Endothelial cell of umbilical vein (primary cell): ENCODE results near the gene FECH. TPM values are rescaled to one million over a fixed set of nuclear protein-coding genes. Genes with fewer than 3 reads are reported as not detected.

Source experiments
- BruUV-seq: library from RNA; stranded (reverse); fragments of 400-500 nt; replicated peaks from 2 replicates; lab custom pipeline; 2021; lab: Mats Ljungman, UMichigan
- CTCF ChIA-PET: fragments of 300-600, 350-600 bp; sonication (Branson Sonifier 250); formaldehyde crosslinking; loops from one replicate; lab custom pipeline; 2021; ENCODE audit warnings: antibody characterized with exemption, inconsistent platforms; lab: Charles Lee
- POLR2A ChIA-PET: fragments of 300-600, 350-600 bp; sonication (Branson Sonifier 250); formaldehyde crosslinking; loops from one replicate; lab custom pipeline; 2021; ENCODE audit warnings: antibody characterized with exemption, inconsistent platforms; lab: Charles Lee
- DNase-seq: peaks from one replicate; pipeline ENCODE4 v3.0.0-alpha.2; 2011; ENCODE audit warnings: low read depth, low spot score
- FAIRE-seq: peaks from 2 replicates; lab custom pipeline; 2011; peaks lifted over from hg19 to GRCh38; lab: Jason Lieb, UNC
- H2AFZ ChIP-seq: 2 replicates; pipeline ENCODE4 v1.6.0; 2012; ENCODE audit warnings: low read depth, low read length, control low read depth, inconsistent platforms
- H3K27ac ChIP-seq: 2 replicates; pipeline ENCODE4 v1.5.1; 2011; ENCODE audit warnings: low read depth, mild to moderate bottlenecking, control low read depth, low read length, moderate library complexity; ENCODE audit not compliant: insufficient read depth
- H3K27me3 ChIP-seq, 2 experiments: 2 replicates each; pipeline versions ENCODE4 v1.6.0 to v1.6.1; 2011; ENCODE audit warnings: low read length in 2 of 2, mixed read lengths in 1 of 2; ENCODE audit not compliant: control insufficient read depth in 2 of 2, insufficient read depth in 2 of 2
- H3K36me3 ChIP-seq, 2 experiments: 2 replicates in 1 of 2; 3 replicates in 1 of 2; pipeline ENCODE4 v1.5.1; 2011; ENCODE audit warnings: low read length in 2 of 2, mild to moderate bottlenecking in 1 of 2, moderate library complexity in 1 of 2; ENCODE audit not compliant: control insufficient read depth in 2 of 2, insufficient read depth in 2 of 2; ENCODE audit errors: extremely low read depth in 1 of 2
- H3K4me1 ChIP-seq: 3 replicates; pipeline ENCODE4 v1.5.1; 2011; ENCODE audit warnings: mild to moderate bottlenecking, low read length; ENCODE audit not compliant: control insufficient read depth, insufficient read depth; ENCODE audit errors: extremely low read depth
- H3K4me2 ChIP-seq: 2 replicates; pipeline ENCODE4 v1.6.1; 2011; ENCODE audit warnings: low read length, control low read depth, mixed read lengths; ENCODE audit not compliant: insufficient read depth
- H3K4me3 ChIP-seq, 3 experiments: fragments of 200-600 bp in 1 of 3; sonication (generic), shearing (Covaris generic) in 1 of 3; replicated peaks in 1 of 3; 2 replicates each; pipeline ENCODE4 v1.5.1; 2011 to 2016; ENCODE audit warnings: control low read depth in 3 of 3, low read length in 3 of 3, mild to moderate bottlenecking in 2 of 3, inconsistent platforms in 1 of 3, low read depth in 1 of 3, moderate library complexity in 1 of 3; ENCODE audit not compliant: insufficient read depth in 1 of 3
- H3K79me2 ChIP-seq: 2 replicates; pipeline ENCODE4 v1.6.0; 2012; ENCODE audit warnings: low read length, inconsistent platforms; ENCODE audit not compliant: control insufficient read depth, insufficient read depth
- H3K9ac ChIP-seq: replicated peaks from 2 replicates; pipeline ENCODE3; 2011; ENCODE audit warnings: low read length, control low read depth; ENCODE audit not compliant: insufficient read depth; ENCODE audit errors: extremely low read depth
- H3K9me1 ChIP-seq: replicated peaks from 3 replicates; pipeline ENCODE4 v1.6.0; 2011; ENCODE audit warnings: mild to moderate bottlenecking, low read length; ENCODE audit not compliant: control insufficient read depth, insufficient read depth; ENCODE audit errors: extremely low read depth
- H3K9me3 ChIP-seq: replicated peaks from 2 replicates; pipeline ENCODE4 v1.5.1; 2012; ENCODE audit warnings: low read length, inconsistent platforms; ENCODE audit not compliant: control insufficient read depth, insufficient read depth
- H4K20me1 ChIP-seq: replicated peaks from 2 replicates; pipeline ENCODE3; 2011; ENCODE audit warnings: mild to moderate bottlenecking, low read length; ENCODE audit not compliant: control insufficient read depth, insufficient read depth; ENCODE audit errors: extremely low read depth
- CTCF ChIP-seq, 2 donors: IDR thresholded peaks; 1 replicate in 1 of 2; 2 replicates in 1 of 2; pipeline ENCODE4 v1.5.1; 2011; ENCODE audit warnings: low read length in 2 of 2, mild to moderate bottlenecking in 2 of 2, moderate library complexity in 2 of 2, control low read depth in 1 of 2, inconsistent platforms in 1 of 2, low read depth in 1 of 2; ENCODE audit not compliant: insufficient read depth in 1 of 2; ENCODE audit errors: extremely low read depth in 1 of 2
- EZH2 ChIP-seq: IDR thresholded peaks from 2 replicates; pipeline ENCODE4 v1.6.1; 2012; ENCODE audit warnings: borderline replicate concordance, low read depth, mild to moderate bottlenecking, moderate library complexity, low read length, inconsistent platforms; ENCODE audit not compliant: severe bottlenecking
- FOS ChIP-seq: IDR thresholded peaks from 2 replicates; pipeline ENCODE4 v1.6.1; 2011; ENCODE audit warnings: mild to moderate bottlenecking, low read length, moderate library complexity, borderline replicate concordance; ENCODE audit not compliant: insufficient read depth
- GATA2 ChIP-seq: IDR thresholded peaks from 2 replicates; pipeline ENCODE4 v1.7.0; 2011; ENCODE audit warnings: low read depth, mild to moderate bottlenecking, moderate library complexity, mixed read lengths, low read length; ENCODE audit not compliant: insufficient read length, insufficient read depth
- JUN ChIP-seq: IDR thresholded peaks from 2 replicates; pipeline ENCODE4 v1.6.1; 2011; ENCODE audit warnings: borderline replicate concordance, low read depth; ENCODE audit not compliant: insufficient read length, insufficient read depth
- MAX ChIP-seq: IDR thresholded peaks from 2 replicates; pipeline ENCODE4 v1.6.1; 2011; ENCODE audit not compliant: insufficient read depth, insufficient read length
- MYC ChIP-seq: IDR thresholded peaks from one replicate; pipeline ENCODE4 v1.6.1; 2011; ENCODE audit warnings: mild to moderate bottlenecking, low read depth, low read length
- POLR2A ChIP-seq: IDR thresholded peaks from 2 replicates; pipeline ENCODE4 v1.6.1; 2012; ENCODE audit warnings: low read depth, mild to moderate bottlenecking, control low read depth, low read length
- POLR2AphosphoS5 ChIP-seq: IDR thresholded peaks from 2 replicates; pipeline ENCODE4 v1.6.1; 2012; ENCODE audit warnings: low read depth, mild to moderate bottlenecking, control low read depth, low read length, moderate library complexity; ENCODE audit not compliant: insufficient read depth
- dilution Hi-C: fragments of 300-500 bp; cut with MboI; formaldehyde crosslinking; loops from one replicate; pipeline ENCODE4 v1.15.0; 2019; ENCODE audit warnings: low sequenced_read_pairs; ENCODE audit not compliant: extremely low pct_ligation_motif_present
- intact Hi-C: fragments of 100-400 bp; cut with micrococcal nuclease; formaldehyde crosslinking; loops from one replicate; pipeline ENCODE4 v1.10.0; 2022
- polyA plus RNA-seq, 4 experiments: library from polyadenylated mRNA; depleted of rRNA in 3 of 4; stranded (reverse) in 3 of 4; unstranded in 1 of 4; fragments of >200 nt; gene quantifications; 2 replicates each; pipeline versions ENCODE4 v1.2.1 to v1.2.3, GENCODE V29; 2011 to 2012; ENCODE audit warnings: missing spikeins in 1 of 4
- total RNA-seq: library from RNA; stranded (reverse); gene quantifications from 2 replicates; pipeline ENCODE4 v1.2.3, GENCODE V29; 2021

FECH gene
- total and polyA plus RNA-seq, 2 donors (not counting 3 experiments of a cell fraction or from before 2014, with no cell fraction given), result 25.3 to 27.9 TPM

- H3K27ac ChIP-seq, result no peak overlapping the region
- peaks cover 11% of the 10 kb centered on the region for H3K4me1 ChIP-seq
- no peak for TF ChIP-seq CTCF (IDR thresholded peaks at IDR 0.05; ENCODE audit: extremely low read depth in 1 of 2, insufficient read depth in 1 of 2, low read depth in 1 of 2, low read length in 2 of 2)
- TF ChIP-seq FOS, result no peak
- TF ChIP-seq GATA2, result no peak
- no peak for TF ChIP-seq MAX
- TF ChIP-seq JUN, result no peak
- no peak for TF ChIP-seq EZH2
- no peak for TF ChIP-seq POLR2A
- TF ChIP-seq POLR2AphosphoS5, result no peak
- TF ChIP-seq MYC, result no peak
- no peak for DNase-seq
- H3K9ac ChIP-seq, result peak overlapping the region; percentile 85
- H3K9me1 ChIP-seq, result no peaks in the 10 kb centered on the region
- dilution Hi-C loops, result no loop called here
- ChIA-PET CTCF (no interaction called here), POLR2A (no interaction called here)
- H3K9me3 ChIP-seq, result no peaks in the 10 kb centered on the region
- TSS peak; percentile 39 for BruUV-seq
- intact Hi-C loops, result no loop called here
- peak overlapping the region; percentile 98 for H3K4me2 ChIP-seq
- peaks cover 0 to 3% of the 10 kb centered on the region in 2 experiments for H3K36me3 ChIP-seq
- no peaks in the 10 kb centered on the region for H4K20me1 ChIP-seq
- FAIRE-seq, result peak; percentile 15
- H3K79me2 ChIP-seq, result no peaks in the 10 kb centered on the region
- peak overlapping the region in 2 of 3 experiments; percentile 63 to 88 for H3K4me3 ChIP-seq
- H3K27me3 ChIP-seq, result no peaks in the 10 kb centered on the region
- H2AFZ ChIP-seq, result peak overlapping the region; percentile 99
These were observed 1.1 kb downstream of the FECH start for GRCh38 chr18:57585421-57585820.
